Measurements from ENCODE around the gene ACTL6B. TPM values are rescaled to one million over a fixed set of nuclear protein-coding genes. Genes with fewer than 3 reads are reported as not detected.
A peak's percentile ranks its signal among the peaks of the same experiment; 100 is the strongest.

The ACTL6B gene
- total and polyA plus RNA-seq, 2 of the 8 experiments (the other 6 are each of a cell fraction or from before 2014, with no cell fraction given) = 2.1 to 4.5 TPM

GRCh38 chr7:100612730-100613390, 43.4 kb downstream of the ACTL6B start:
- H3K14ac ChIP-seq (ENCODE audit: insufficient read length) = no peak overlapping the region
- H3K9me3 ChIP-seq (ENCODE audit: insufficient read depth in 2 of 2, low read depth in 1 of 2, low read length in 1 of 2) = no peaks in the 10 kb centered on the region
- no peaks in the 10 kb centered on the region; a peak in 1 of 7 replicates for H3K27me3 ChIP-seq (replicated peaks in 1 of 4; ENCODE audit: control insufficient read depth in 3 of 4, extremely low read depth in 1 of 4, insufficient read depth in 3 of 4, low read length in 3 of 4)
- peaks cover 0 to 3% (median under 1%) of the 10 kb centered on the region in 4 experiments; a peak in 3 of 8 replicates for H3K36me3 ChIP-seq (ENCODE audit: control insufficient read depth in 2 of 4, insufficient read depth in 4 of 4, low read length in 3 of 4)
- ChIA-PET POLR2A (ENCODE audit: partially characterized antibody) (interaction anchor here (0.8 to 2.4 kb wide), 21 partner anchors 8 to 262 kb away, joined by 3 to 19 read pairs (median 4); partner anchors contain the start of genes ACTL6B, FBXO24, GIGYF1 and LRCH4), CTCF (ENCODE audit: partially characterized antibody) (interaction anchor here (0.5 to 8.8 kb wide), 39 partner anchors 8 to 478 kb away, joined by 3 to 73 read pairs (median 4); partner anchors contain the start of genes ACTL6B, EPO, GIGYF1 and POP7)
- no peak overlapping the region for H3K27ac ChIP-seq (ENCODE audit: low read depth, low read length)
- no peak overlapping the region for H2BK12ac ChIP-seq (ENCODE audit: low read depth, low read length)
- H2BK20ac ChIP-seq (ENCODE audit: low read length) = no peak overlapping the region
- no peak for FAIRE-seq
- no peak overlapping the region for H4K91ac ChIP-seq (replicated peaks; ENCODE audit: insufficient read length, low read length)
- H3K23me2 ChIP-seq (ENCODE audit: low read depth, low read length) = peaks cover 5% of the 10 kb centered on the region
- H3K4me2 ChIP-seq (ENCODE audit: insufficient read depth in 1 of 2, low read depth in 2 of 2, low read length in 2 of 2) = peak overlapping the region; percentile 68 to 94
- H3K79me1 ChIP-seq (ENCODE audit: low read depth, low read length) = no peaks in the 10 kb centered on the region
- WGBS, 2 experiments (ENCODE audit: extremely low coverage in 1 of 2, insufficient coverage in 1 of 2, insufficient read length in 1 of 2, insufficient replicate concordance in 2 of 2, low coverage in 1 of 2, low lambda C conversion rate in 2 of 2, missing lambda C conversion rate in 1 of 2) = 18% methylated on average over 25 of the region's 29 CpGs; no CpG with 5 or more reads in 1 of the 2 experiments
- no peak overlapping the region for H2BK120ac ChIP-seq (replicated peaks; ENCODE audit: low read depth, low read length)
- H4K8ac ChIP-seq (ENCODE audit: extremely low read depth, insufficient read depth, low read length) = no peak overlapping the region
- peak overlapping the region; percentile 74 to 83 (median 76) for H3K4me3 ChIP-seq (ENCODE audit: extremely low read depth in 1 of 4, insufficient read depth in 2 of 4, low read depth in 3 of 4, low read length in 4 of 4)
- peak overlapping the region; percentile 33; the same call in 1 of the 2 replicates for H2BK15ac ChIP-seq (ENCODE audit: low read length)
- H3K79me2 ChIP-seq (ENCODE audit: control insufficient read depth in 1 of 2, insufficient read depth in 2 of 2, low read length in 2 of 2) = no peaks in the 10 kb centered on the region
- H3K4ac ChIP-seq (replicated peaks; ENCODE audit: insufficient read length, low read depth, low read length) = no peak overlapping the region
- no peak overlapping the region for H2BK5ac ChIP-seq (ENCODE audit: low read depth, low read length)
- no peak overlapping the region; a peak in 1 of 7 replicates for H3K9ac ChIP-seq (replicated peaks in 1 of 4; ENCODE audit: extremely low read depth in 1 of 4, low read depth in 3 of 4, low read length in 3 of 4)
- no peak overlapping the region; the same call in 1 of the 2 replicates for H3K18ac ChIP-seq (ENCODE audit: extremely low read depth, low read length)
- no peak overlapping the region for H2AK5ac ChIP-seq (ENCODE audit: low read depth, low read length)
- H4K5ac ChIP-seq (ENCODE audit: insufficient read length, low read depth, low read length) = no peak overlapping the region
- H3K4me1 ChIP-seq (replicated peaks in 1 of 4; ENCODE audit: control insufficient read depth in 3 of 4, insufficient read depth in 4 of 4, low read length in 3 of 4) = peaks cover 0 to 6% (median 2%) of the 10 kb centered on the region in 4 experiments; a peak in 3 of 7 replicates
- DNase-seq (ENCODE audit: low read depth in 1 of 2, low spot score in 2 of 2) = peak in 1 of 2 experiments; percentile 57
- no peak overlapping the region for H3K56ac ChIP-seq (replicated peaks; ENCODE audit: insufficient read length, low read depth, low read length)
- H2AFZ ChIP-seq (ENCODE audit: low read length) = no peak overlapping the region
- H3K23ac ChIP-seq (ENCODE audit: insufficient read length) = no peak overlapping the region
- peaks cover 0 to 2% of the 10 kb centered on the region in 2 experiments for H4K20me1 ChIP-seq (replicated peaks in 1 of 2; ENCODE audit: control insufficient read depth in 1 of 2, insufficient read depth in 2 of 2, low read length in 2 of 2)
- TF ChIP-seq CTCF (IDR thresholded peaks at IDR 0.05; ENCODE audit: control extremely low read depth in 1 of 3, insufficient read depth in 1 of 3, low read depth in 1 of 3, low read length in 3 of 3) = peak; percentile 25 to 59 (median 49); a peak in 3 of 4 replicates
- TF ChIP-seq SIRT6 (IDR thresholded peaks at IDR 0.05; ENCODE audit: low read length) = no peak
- TF ChIP-seq RAD21 (IDR thresholded peaks at IDR 0.05 in 1 of 2, conservative IDR thresholded peaks at IDR 0.05 in 1 of 2; ENCODE audit: low read depth in 2 of 2, low read length in 2 of 2) = peak; percentile 29 to 47; a peak in 3 of 4 replicates
- TF ChIP-seq ATF3 (IDR thresholded peaks at IDR 0.05; ENCODE audit: insufficient read depth, low read depth, low read length) = no peak

Measured in H1 (cell line).